ENCODE data around the gene SLC2A13.
A peak's percentile ranks its signal among the peaks of the same experiment; 100 is the strongest.

SLC2A13 gene

DNA sequence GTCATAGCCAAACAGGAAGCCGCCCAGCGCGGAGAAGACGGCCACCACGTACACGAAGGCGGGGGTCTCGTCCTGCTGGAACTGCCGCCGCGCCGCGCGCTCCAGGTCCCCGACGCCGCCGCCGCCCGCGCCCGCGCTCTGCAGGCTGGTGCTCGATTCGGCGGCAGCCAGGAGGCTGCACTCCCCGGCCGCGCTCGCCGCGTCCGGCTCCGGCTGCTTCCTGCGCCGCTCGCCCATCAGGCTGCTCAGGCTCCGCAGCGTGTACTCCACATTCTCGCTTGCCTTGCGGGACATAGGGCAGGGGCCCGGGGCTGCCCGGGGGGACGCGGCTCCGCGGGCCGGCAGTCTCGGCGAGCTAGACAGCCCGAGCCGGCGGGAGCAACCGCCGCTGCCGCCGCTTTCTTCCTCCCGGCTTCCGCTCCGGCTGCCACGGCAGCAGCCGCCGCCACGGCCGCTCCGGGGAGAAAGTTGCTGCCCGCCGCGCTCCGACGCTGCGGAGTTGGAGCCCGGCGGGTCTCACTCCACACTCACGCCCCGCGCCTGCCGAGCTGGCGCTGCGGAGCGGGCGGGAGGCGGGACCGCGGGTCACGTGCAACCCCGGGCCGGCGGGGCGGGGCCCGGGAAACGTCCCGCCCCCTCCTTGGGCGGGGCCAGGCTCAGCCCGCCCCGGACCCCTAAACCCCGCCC is at the start of gene SLC2A13:
Gene SLC2A13 (minus strand): TSS at position 567 of the 687 bp plus-strand sequence. CDS start 273 bp downstream, at position 294.
- peak; percentile 49 to 53 for DNase-seq (ENCODE audit: low read depth in 2 of 2)

DNA sequence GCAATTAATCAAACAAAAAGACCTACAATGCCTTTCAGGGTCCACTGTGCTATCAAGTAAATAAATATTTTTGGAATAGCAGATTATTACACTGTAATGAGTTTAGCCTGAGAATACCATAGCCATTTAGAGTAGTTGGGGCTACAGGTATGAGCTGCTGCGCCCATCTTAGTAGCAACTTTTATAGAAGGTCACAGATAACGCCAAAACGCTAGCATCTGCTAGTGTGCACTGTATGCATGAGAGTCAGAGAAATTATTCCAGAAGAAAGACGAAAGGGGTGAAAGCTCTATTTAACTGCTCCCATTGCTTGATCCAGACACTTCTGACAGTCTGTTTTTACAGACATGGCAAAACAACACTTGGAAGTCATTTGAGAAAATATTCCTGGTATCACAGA is 48.5 kb upstream of the SLC2A13 start:
- no peak for DNase-seq (ENCODE audit: low read depth in 2 of 2)

DNA sequence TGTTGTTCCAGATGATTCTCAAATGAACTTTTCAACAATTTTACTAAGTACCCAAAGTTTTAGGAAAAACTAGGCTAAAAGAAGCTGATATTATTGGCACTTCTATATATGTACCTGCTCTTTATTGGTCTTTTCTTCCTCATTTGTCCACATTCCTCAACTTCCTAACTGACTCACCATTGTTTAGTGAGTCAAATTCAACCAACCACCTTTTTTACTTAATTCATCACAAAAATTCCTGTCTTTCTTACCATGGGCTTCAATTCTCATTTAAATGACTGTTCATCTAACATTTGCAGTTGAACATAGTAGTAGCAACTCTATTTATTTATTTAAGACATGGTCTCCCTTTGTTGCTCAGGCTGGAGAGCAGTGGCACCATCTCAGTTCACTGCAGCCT is 47.6 kb upstream of the SLC2A13 start:
- DNase-seq (ENCODE audit: low read depth in 2 of 2), result no peak

DNA sequence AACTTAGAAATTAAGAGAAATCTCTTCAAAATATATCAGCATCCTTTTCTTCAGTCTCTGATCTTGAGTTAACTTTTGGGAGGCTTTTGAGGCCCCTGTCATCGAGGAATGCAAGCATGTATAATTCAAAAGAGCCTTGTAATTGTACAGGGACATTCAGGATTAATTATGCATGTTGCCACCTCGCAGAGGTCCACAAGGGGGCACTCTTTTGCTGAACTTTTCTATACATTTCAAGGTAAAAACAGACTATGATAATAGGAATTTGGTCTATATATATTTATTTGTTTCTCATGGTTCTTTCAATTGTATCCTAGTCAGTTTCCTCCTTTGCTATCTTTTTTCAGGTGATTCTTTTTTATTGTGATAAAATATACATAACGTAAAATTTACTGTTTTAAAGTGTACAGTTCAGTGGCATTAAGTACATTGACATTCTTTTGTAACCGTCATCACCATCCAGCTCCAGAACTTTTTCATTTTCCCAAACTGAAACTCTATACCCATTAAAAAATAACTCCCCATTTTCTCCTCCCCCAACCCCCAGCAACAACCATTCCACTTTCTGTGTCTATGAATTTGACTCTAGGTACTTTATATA is 47.0 kb upstream of the SLC2A13 start:
- DNase-seq (ENCODE audit: low read depth in 2 of 2), result peak; percentile 6 to 49

DNA sequence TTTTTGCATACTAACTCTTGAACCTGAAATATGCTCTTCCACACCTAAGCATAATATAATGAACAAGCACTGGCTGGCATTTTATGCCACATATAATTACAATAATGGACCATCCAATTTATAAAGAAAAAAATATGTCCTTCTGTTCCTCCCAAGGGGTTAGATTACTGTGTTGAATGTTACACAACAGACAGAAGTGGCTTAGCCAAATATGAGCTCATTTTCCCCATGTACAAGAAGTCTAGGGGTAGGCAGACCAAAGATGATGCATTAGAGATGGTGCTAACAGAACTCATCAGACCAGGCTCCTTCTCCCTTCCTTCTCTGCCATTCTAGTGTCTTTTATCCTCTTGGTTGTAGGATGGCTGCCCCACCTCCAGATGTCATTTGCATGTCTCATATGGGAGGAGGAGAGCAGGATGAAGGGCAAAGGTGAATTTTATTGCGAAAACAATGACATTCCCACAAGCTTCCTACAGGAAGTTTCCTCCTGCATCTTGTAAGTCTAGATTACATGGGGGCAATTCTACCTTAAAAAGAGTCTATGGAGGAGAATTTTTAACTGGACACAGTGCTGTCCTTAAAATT is 43.9 kb upstream of the SLC2A13 start:
- DNase-seq (ENCODE audit: low read depth in 2 of 2), result no peak

DNA sequence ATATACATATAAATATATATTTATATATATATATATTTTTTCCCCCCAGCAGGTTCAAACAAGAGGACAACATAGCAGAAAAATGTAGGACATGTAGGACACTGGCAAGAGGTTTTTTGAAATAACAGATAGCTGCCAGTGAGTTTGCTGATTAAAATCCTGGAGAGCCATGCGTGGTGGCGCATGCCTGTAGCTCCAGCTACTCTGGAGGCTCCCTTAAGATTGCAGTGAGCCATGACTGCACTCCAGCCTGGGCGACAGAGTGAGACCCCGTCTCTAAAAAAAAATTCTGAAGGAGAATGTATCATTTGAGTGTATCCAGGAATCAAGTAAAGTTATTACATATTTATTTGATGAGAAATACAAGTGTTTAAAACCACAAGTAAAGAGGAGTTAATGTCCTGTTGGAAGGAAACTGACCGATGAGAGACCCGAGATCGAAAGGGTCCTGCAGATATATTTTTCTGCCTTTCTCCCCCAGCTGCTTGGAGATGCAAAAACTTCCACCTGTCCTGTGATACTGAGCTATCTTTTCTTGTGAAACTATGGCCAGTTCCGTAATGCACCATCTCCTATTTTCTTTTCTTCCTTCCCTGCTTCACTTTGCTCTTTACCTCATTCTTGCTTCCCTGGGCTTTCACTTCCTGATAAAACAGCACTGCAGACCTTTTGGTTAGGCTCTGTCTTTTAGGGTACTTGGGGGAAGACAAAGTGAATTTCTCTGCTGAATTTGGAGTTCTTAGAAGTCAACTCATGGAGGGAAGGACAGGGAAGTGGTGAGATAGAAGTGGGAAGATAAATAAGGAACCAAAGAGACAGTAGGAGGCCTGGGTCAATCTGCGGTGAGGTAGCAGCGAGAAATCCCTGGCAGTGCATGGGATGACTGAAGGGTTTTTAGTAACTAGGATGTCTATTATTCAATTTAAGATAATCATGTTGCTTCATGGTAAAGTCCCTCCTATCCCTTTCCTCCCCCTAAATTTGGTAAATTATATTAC is 41.2 kb upstream of the SLC2A13 start:
- no peak for DNase-seq (ENCODE audit: low read depth in 2 of 2)

DNA sequence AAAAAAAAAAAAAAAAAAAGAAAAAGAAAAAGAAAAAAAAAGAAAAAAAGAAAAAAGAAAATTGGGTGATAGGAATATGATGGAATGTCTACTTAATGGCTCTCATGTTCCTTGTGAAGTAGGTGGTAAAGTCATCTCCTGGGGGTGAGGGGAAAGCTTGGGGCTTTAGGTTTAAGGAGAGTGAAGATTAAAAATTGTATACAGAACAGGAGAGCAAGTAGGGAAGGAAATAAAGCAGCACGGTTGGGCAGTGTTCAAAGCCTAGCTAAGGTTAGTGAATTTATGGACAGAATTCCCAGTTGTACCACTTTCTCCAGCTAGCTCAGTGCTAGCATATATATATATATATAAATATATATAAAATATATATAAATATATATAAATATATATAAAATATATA is 40.0 kb upstream of the SLC2A13 start:
- no peak for DNase-seq (ENCODE audit: low read depth in 2 of 2)

DNA sequence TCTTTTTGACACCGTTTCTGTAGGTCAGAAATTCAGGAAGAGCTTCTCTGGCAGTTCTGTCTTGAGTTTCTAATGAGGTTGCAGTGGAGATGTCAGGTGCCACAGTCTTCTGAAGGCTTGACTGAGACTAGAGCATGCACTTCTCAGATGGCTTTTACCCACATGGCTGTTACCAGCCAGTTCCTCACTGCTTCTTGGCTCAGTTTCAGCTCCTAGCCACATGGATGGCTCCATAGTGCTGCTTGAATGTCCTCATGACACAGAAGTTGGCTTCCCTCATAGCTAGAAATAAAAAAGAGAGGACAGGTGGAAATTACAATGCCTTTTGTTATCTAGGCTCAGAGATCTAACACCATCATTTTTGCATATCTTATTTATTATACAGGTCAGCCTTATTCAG is 38.1 kb upstream of the SLC2A13 start:
- DNase-seq (ENCODE audit: low read depth in 2 of 2), result no peak

DNA sequence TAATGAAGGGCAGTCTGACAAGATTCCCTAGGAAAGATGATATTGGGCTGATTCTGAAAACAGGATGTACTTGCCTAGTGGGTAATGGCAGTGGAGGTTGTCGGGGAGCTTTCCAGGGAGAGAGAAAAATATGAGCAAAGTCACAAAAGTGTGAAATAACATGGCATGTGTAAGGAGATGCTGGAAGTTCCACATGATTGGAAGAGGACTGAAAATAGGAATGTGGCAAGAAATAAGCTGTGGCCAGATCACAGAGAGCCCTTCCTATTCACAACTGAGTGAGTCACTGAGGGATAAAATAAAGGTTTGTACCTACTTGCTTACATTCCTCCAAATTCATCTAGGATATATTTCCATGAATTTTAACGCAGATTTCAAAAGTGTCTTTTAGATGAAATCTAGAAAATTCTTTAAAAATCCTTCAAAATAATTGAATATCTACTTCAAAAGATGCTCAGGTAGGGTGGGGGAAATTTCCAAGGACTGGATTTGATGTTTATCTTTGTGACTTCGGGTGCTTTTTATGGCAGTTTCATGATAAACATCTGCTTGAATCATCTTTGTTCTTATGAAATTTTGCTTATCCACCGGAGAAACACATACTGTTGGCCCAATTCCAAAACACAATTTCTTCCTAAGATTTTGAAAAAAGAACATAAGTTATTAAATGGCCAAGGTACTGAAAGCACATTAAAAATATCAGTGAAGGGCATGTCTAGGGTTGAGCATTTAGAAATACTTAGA is 36.3 kb upstream of the SLC2A13 start:
- no peak for DNase-seq (ENCODE audit: low read depth in 2 of 2)

DNA sequence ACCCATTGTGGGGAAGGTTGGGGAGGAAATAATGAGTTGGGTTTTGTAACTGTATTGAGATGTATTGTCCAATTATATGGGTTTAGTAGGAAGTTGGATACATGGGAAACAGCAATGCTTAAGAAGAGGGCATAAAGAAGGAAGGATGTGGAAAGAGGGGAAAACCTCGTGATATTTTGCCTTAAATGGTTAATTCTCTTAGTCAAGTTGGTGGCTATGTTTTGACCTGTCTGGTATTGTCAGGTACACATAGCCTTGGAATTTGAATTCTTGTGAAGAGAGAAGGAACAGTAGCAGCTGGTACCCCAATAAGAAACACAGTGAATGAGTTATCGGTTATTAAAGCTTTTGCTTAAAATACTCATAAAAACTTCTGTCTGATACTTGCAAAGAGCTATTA is 32.6 kb upstream of the SLC2A13 start:
- no peak for DNase-seq (ENCODE audit: low read depth in 2 of 2)

DNA sequence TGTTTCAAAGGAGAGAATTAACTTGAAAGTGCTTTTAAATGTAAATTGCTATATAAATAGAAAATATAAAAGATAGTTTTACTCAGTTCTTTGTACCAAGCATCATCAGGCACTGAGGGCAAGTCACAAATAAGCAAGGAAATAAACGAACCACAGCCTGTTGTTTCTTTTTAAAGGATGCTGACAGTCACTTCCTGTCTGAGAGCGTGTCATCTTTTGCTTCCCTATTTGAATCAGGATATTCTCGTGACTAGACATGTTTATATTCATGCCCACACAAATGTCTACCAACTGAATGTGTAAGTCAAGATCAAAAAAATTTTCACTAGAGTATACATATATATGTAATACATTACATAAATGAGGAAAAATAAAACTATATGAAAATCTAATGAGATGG is 31.4 kb upstream of the SLC2A13 start:
- no peak for DNase-seq (ENCODE audit: low read depth in 2 of 2)

DNA sequence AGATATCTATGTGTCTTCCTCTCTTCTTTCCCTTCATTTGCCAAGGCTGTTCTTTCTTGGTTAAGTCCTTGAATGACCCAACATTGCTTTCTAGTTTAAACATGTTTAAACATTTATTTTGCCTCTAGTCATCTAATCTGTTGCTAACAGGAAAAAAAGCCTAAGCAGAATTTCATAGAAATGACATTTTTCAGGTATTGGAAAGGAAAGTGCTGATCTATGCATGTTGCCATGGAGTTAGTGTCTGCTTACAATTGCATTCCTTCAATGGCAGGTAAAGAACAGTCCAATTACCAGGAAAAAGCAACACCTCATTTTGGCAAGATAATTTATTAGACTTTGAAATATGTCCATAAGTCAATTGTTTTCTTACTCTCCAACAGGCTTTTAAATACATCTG is 21.5 kb upstream of the SLC2A13 start:
- DNase-seq (ENCODE audit: low read depth in 2 of 2), result no peak

DNA sequence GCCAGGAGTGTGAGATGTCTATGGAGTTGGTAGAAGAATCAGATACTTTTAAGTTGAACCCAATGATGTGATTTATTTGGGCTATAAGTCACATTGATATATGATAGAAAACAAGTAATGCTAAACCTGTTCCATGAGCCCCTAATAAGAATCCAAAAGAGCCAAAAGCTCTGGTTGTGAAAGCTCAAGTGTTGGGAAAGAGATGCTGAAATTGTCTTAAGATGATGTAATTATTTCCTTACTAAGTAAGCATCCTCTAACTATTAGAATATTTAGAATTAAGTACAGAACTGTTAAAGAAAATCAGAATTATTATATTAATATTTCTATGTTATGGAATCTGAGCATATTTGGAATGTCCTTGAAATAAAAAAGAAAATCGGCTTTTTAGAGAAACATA is 17.6 kb upstream of the SLC2A13 start:
- DNase-seq (ENCODE audit: low read depth in 2 of 2), result no peak

DNA sequence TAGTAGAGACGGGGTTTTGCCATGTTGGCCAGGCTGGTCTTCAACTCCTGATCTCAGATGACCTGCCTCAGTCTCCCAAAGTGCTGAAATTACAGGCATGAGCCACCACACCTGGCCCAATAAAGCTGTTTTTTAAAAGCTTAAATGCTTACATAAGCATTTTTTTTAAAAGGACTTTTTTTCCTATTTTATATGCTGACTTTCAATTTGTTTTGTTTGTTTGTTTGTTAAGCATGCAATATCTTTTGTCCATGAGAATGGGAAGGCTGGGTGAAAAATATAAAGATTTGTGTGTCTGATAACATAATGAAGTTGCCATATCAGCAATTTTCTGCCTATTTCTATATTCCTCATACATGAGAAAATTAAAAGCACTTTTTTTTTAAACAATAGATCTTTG is 17.0 kb upstream of the SLC2A13 start:
- DNase-seq (ENCODE audit: low read depth in 2 of 2), result no peak

DNA sequence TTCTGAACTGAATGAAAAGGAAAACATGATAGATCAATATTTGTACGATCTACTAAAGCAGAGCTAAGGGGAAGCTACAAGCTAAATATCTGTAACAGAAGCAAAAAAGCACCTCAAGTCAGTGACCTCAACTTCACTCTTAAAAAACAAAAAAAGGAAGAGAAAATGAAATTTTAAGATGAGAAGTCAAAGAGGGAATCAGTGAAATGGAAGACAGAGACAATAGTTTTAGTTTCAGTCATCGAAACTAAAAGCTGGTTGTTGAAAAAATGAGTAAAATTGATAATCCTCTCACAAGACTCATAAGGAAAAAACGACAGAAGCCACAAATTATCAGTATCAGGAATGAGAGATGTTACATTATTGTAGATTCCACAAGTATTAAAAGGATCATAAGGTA is 11.9 kb upstream of the SLC2A13 start:
- DNase-seq (ENCODE audit: low read depth in 2 of 2), result no peak

DNA sequence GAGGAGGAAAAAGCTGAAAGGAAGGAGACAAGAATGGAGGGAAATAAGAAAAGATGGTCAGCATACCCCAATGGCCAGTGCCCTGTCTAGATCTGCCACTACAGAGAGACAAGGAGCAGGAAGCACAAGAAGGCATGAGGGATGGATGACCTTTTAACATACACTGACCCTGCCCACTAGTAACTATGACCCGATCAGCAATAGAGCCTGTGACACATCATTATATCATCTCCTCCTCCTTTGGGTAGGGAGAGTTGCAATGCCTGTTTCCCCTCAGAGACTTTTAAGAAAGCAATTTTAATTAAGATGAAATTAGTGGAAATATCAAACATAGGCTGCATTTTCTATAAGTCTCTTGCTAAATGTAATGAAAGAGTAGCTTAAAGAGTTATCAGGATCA is 4.7 kb upstream of the SLC2A13 start:
- no peak for DNase-seq (ENCODE audit: low read depth in 2 of 2)

DNA sequence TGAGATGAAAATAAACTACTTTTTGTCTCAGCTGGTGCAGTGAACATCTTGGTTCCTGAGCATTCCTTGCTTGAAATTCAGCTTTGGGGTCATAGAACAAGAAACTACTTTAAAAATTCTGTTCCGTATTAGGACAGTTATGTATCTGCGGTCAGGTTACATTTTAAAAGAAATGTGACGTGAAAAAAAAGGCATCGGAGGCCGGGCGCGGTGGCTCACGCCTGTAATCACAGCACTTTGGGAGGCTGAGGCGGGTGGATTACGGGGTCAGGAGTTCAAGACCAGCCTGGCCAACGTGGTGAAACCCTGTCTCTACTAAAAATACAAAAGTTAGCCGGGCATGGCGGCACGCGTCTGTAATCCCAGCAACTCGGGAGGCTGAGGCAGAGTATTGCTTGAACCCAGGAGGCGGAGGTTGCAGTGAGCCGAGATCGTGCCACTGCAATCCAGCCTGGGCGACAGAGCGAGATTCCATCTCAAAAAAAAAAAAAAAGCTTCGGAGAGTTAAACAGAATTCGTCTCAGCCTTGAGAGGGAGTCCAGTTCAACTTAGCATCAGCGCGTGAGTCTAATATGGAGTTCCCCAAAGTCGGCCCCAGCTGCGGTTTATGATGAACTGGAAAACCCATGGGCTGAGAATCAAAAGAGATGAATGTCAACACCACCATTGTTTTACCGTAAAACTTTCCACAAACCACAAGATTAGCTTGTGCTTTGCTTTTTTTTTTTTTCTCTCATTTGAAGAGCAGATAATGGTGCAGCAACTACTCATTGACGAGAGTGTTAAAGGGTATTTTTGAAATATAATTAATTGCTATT is 2.1 kb upstream of the SLC2A13 start:
- DNase-seq (ENCODE audit: low read depth in 2 of 2), result peak in 1 of 2 experiments; percentile 43

DNA sequence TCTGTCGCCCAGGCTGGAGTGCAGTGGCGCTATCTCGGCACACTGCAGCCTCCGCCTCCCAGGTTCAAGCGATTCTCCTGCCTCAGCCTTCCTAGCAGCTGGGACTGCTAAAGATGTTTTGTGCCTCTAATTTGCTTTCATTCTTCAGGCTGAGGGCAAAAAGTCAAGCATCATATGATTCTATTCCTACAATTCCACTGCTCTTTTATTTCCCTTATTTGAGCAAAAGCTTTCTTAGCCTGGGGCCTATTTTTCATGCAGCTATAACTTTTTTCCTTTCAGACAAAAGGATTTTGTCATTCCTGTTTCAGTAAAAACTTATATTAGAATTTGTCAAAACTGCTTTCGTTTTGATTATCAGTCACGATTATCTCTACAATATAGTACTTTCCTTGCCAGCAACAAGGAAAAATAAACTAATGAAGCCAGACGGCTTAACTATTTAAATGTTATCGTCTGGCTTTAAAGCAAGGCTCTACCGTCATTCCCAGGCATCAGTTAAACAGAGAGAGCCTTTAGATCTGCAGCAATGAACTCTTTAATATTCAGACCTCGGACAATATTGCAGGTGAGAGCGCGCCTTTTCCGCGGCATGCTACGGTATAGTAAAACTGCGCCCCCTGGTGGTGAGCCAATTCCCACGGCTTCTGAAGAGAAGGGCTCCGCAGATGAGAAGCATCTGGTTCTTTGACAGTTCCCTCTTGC is 1.4 kb upstream of the SLC2A13 start:
- peak; percentile 76 to 87 for DNase-seq (ENCODE audit: low read depth in 2 of 2)

DNA sequence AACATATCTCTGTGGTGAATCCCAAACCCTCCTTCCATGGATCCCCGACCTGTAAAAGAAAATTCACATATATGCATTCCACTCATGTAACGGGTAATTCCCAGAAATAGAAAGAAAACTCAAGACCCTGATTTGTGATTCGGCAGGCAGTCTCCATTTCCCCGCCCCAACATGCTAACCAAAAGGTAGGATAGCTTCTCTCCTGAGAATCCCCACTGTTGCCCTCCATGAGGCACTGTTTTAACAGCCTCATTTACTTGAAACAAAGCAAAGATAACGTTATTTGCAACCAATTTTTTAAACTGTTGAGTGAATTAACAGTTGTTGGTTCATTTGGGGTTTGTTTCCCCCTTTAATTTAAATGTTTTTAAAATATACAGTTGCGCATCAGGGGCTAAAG is 774 bp upstream of the SLC2A13 start:
- no peak for DNase-seq (ENCODE audit: low read depth in 2 of 2)

DNA sequence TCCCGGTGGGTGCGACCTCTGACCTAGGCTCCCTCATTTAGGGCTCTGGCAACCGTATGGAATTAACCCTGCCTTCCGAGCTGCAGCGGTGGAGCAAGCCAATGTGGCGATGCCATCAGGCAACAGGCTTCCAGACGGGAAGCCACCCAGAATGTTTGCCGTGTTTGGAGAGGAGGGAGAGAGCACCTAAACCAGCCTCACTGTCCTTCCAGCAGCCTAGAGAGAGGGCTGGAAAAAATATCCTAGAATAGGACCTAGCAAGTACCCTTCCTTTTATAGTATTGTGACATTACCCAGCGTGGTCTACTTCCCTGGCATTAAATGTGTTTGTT is 287 bp upstream of the SLC2A13 start:
- DNase-seq (ENCODE audit: low read depth in 2 of 2), result no peak
